Spleen (tissue), 11 donors: ENCODE data around the gene FSTL4. TPM values are rescaled to one million over a fixed set of nuclear protein-coding genes. Genes with fewer than 3 reads are reported as not detected.

Source experiments
- DNase-seq: peaks from one replicate; pipeline ENCODE4 v3.0.0-alpha.2; 2020
- H3K27ac ChIP-seq, 8 donors: fragments of 200-600 bp; sonication (generic) in 7 of 8; 1 replicate in 4 of 8; 2 replicates in 4 of 8; pipeline versions ENCODE4 v1.5.0 to v1.8.0; 2016 to 2021; ENCODE audit warnings: inconsistent platforms in 4 of 8, mild to moderate bottlenecking in 4 of 8, moderate library complexity in 1 of 8
- H3K27me3 ChIP-seq, 7 donors: fragments of 200-600 bp; sonication (generic) in 6 of 7; replicated peaks in 1 of 7; 1 replicate in 4 of 7; 2 replicates in 3 of 7; pipeline versions ENCODE4 v1.5.0 to v1.8.0; 2016 to 2021; ENCODE audit warnings: inconsistent platforms in 3 of 7, mild to moderate bottlenecking in 1 of 7
- H3K36me3 ChIP-seq, 6 donors: fragments of 200-600 bp; sonication (generic) in 5 of 6; 1 replicate in 4 of 6; 2 replicates in 2 of 6; pipeline versions ENCODE4 v1.5.0 to v1.8.0; 2016 to 2021; ENCODE audit warnings: inconsistent platforms in 2 of 6
- H3K4me1 ChIP-seq, 6 donors: fragments of 200-600 bp; sonication (generic) in 5 of 6; 1 replicate in 3 of 6; 2 replicates in 3 of 6; pipeline versions ENCODE4 v1.5.0 to v1.8.0; 2016 to 2021; ENCODE audit warnings: inconsistent platforms in 3 of 6
- H3K4me3 ChIP-seq, 8 donors: fragments of 200-600 bp; sonication (generic) in 7 of 8; 1 replicate in 4 of 8; 2 replicates in 4 of 8; pipeline versions ENCODE4 v1.5.0 to v1.8.0; 2016 to 2021; ENCODE audit warnings: inconsistent platforms in 4 of 8, mild to moderate bottlenecking in 4 of 8, moderate library complexity in 2 of 8
- H3K9me3 ChIP-seq, 8 donors: fragments of 200-600 bp; sonication (generic) in 7 of 8; 1 replicate in 4 of 8; 2 replicates in 4 of 8; pipeline versions ENCODE4 v1.5.0 to v1.8.0; 2016 to 2021; ENCODE audit warnings: inconsistent platforms in 4 of 8
- POLR2A ChIP-seq, 3 donors: fragments of 450-650 bp; IDR thresholded peaks; one replicate each; pipeline ENCODE4 v1.5.1; 2017; ENCODE audit warnings: antibody characterized with exemption in 3 of 3, mild to moderate bottlenecking in 1 of 3
- POLR2AphosphoS5 ChIP-seq, 3 donors: sonication (generic); formaldehyde crosslinking; IDR thresholded peaks; one replicate each; pipeline ENCODE4 v1.5.1; 2017; ENCODE audit warnings: antibody characterized with exemption in 3 of 3
- WGBS, 5 donors: extraction: QIAGEN DNeasy Blood & Tissue Kit in 3 of 5; methylation state at CpG; one replicate each; pipeline versions ENCODE4 v1.1.5 to v1.1.7; 2013 to 2018; 5-methylcytosine and 5-hydroxymethylcytosine counted together
- intact Hi-C: fragments of 100-400 bp; cut with DNase I; formaldehyde crosslinking; loops from one replicate; pipeline ENCODE4 v1.15.0; 2023; ENCODE audit warnings: low total_unique reads
- polyA plus RNA-seq, 3 donors: library from polyadenylated mRNA; stranded (reverse); fragments of 200-250 nt; gene quantifications; one replicate each; pipeline ENCODE4 v1.2.1, GENCODE V29; 2013
- total RNA-seq, 7 donors: library from RNA; depleted of rRNA in 3 of 7; stranded (reverse); fragments of >200 nt in 3 of 7; fragmentation: NEBNext Ultra II Directional in 4 of 7; extraction: Animal tissue kit (Norgen Biotek cat#: 25700) in 4 of 7; gene quantifications; one replicate each; pipeline versions ENCODE4 v1.1.0 to v1.2.1, GENCODE V29; 2016 to 2021
- TF ChIP-seq, protein P1 (sequence below), 11 experiments: fragments of 200-600 bp in 7 of 11; fragments of 450-650 bp in 4 of 11; sonication (generic) in 4 of 11; IDR thresholded peaks in 8 of 11; conservative IDR thresholded peaks in 3 of 11; 1 replicate in 7 of 11; 2 replicates in 4 of 11; pipeline versions ENCODE4 v1.4.0 to v1.8.0; 2016 to 2021; ENCODE audit warnings: antibody characterized with exemption in 11 of 11, inconsistent platforms in 4 of 11, mild to moderate bottlenecking in 1 of 11
- donor health status: healthy with polysubstance abuse.
- donor health status: DM: no; HTN: no; CAD: no; lungs with moderate emphysema.
- donor health status: DM: no; HTN: no; CAD: no.
- donor health status: Bipolar disorder and iron deficiency.
- donor health status: healthy.
- donor health status: DM: no; HTN: no; CAD: no.
- donor health status: DM: yes; HTN: yes; CAD: no.

Gene FSTL4
- total and polyA plus RNA-seq, 10 donors, result under 0.01 to 1.0 (median 0.37) TPM; not detected in 4

GRCh38 chr5:133579766-133580165 lies 32.6 kb downstream of the FSTL4 start:
- H3K4me1 ChIP-seq, result no peaks in the 10 kb centered on the region
- no peak for DNase-seq
- no peaks in the 10 kb centered on the region for H3K36me3 ChIP-seq
- 75 to 82% (median 80%) methylated on average over 4 of the region's 4 CpGs for WGBS, 5 donors
- H3K27ac ChIP-seq, result no peak overlapping the region
- H3K4me3 ChIP-seq, result no peak overlapping the region
- H3K27me3 ChIP-seq, result peaks cover 0 to 48% (median 0%) of the 10 kb centered on the region in 7 donors
- intact Hi-C loops, result no loop called here
- H3K9me3 ChIP-seq, result no peaks in the 10 kb centered on the region
- TF ChIP-seq POLR2A (IDR thresholded peaks at IDR 0.05), result no peak
- TF ChIP-seq, protein P1, sequence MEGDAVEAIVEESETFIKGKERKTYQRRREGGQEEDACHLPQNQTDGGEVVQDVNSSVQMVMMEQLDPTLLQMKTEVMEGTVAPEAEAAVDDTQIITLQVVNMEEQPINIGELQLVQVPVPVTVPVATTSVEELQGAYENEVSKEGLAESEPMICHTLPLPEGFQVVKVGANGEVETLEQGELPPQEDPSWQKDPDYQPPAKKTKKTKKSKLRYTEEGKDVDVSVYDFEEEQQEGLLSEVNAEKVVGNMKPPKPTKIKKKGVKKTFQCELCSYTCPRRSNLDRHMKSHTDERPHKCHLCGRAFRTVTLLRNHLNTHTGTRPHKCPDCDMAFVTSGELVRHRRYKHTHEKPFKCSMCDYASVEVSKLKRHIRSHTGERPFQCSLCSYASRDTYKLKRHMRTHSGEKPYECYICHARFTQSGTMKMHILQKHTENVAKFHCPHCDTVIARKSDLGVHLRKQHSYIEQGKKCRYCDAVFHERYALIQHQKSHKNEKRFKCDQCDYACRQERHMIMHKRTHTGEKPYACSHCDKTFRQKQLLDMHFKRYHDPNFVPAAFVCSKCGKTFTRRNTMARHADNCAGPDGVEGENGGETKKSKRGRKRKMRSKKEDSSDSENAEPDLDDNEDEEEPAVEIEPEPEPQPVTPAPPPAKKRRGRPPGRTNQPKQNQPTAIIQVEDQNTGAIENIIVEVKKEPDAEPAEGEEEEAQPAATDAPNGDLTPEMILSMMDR (IDR thresholded peaks at IDR 0.05 in 8 of 11, conservative IDR thresholded peaks at IDR 0.05 in 3 of 11), result no peak

DNA sequence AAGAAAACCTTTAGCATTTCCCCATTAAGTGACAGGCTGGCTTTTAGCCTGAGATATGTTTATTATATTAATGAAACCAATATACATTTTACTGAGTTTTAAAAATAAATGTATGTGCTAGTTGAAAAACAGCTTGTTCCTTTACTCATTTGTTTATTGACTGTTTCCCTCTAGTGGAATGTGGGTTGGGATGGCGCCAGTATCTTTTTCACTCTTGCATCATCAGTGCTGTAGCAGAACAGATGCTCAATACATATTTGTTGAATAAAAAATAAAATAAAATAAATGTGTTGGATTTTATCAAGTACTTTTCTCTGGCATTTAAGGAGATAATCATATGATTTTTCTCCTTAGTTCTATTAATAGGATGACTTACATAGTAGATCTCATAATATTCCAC lies 43.0 kb downstream of the FSTL4 start:
- H3K9me3 ChIP-seq, result peaks cover 0 to 23% (median 15%) of the 10 kb centered on the region in 8 donors
- no peak overlapping the region for H3K27ac ChIP-seq
- no peaks in the 10 kb centered on the region for H3K36me3 ChIP-seq
- no peaks in the 10 kb centered on the region for H3K4me1 ChIP-seq
- TF ChIP-seq POLR2A (IDR thresholded peaks at IDR 0.05), result no peak
- TF ChIP-seq POLR2AphosphoS5 (IDR thresholded peaks at IDR 0.05), result no peak
- TF ChIP-seq, protein P1 (IDR thresholded peaks at IDR 0.05 in 8 of 11, conservative IDR thresholded peaks at IDR 0.05 in 3 of 11), result no peak
- no peak for DNase-seq
- no peak overlapping the region for H3K4me3 ChIP-seq
- intact Hi-C loops, result no loop called here
- H3K27me3 ChIP-seq, result peaks cover 0 to 63% (median 0%) of the 10 kb centered on the region in 7 donors
- WGBS, 5 donors, result 77 to 85% (median 78%) methylated on average over 1 of the region's 1 CpG

DNA sequence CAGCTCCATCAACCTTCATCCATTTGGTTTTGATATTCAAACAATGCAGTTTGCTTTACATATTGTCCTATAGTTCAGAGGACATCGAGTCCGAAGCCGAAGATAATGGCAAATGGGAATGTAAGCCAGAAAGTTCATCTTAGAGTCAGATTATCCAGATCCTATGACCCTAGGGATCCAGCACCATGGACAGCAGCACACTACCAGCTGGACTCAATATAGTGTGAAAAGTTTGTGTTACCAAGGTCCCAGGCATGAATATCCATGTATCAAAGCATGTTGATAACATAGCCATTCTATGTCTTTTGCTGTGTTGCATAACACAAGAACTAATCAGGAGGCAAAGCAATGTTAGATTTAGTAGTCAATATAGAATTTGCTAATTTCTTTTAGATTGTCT lies 46.3 kb downstream of the FSTL4 start:
- Histone ChIP-seq H3K9me3 (no peaks in the 10 kb centered on the region), H3K27ac (no peak overlapping the region), H3K36me3 (no peaks in the 10 kb centered on the region), H3K27me3 (peaks cover 0 to 44% (median 0%) of the 10 kb centered on the region in 7 donors), H3K4me3 (no peak overlapping the region), H3K4me1 (no peaks in the 10 kb centered on the region)
- intact Hi-C loops, result no loop called here
- TF ChIP-seq, protein P1 (IDR thresholded peaks at IDR 0.05 in 8 of 11, conservative IDR thresholded peaks at IDR 0.05 in 3 of 11), result no peak
- TF ChIP-seq POLR2AphosphoS5 (IDR thresholded peaks at IDR 0.05), result no peak
- TF ChIP-seq POLR2A (IDR thresholded peaks at IDR 0.05), result no peak
- no peak for DNase-seq
- WGBS, 5 donors, result 66 to 80% (median 67%) methylated on average over 3 of the region's 3 CpGs

DNA sequence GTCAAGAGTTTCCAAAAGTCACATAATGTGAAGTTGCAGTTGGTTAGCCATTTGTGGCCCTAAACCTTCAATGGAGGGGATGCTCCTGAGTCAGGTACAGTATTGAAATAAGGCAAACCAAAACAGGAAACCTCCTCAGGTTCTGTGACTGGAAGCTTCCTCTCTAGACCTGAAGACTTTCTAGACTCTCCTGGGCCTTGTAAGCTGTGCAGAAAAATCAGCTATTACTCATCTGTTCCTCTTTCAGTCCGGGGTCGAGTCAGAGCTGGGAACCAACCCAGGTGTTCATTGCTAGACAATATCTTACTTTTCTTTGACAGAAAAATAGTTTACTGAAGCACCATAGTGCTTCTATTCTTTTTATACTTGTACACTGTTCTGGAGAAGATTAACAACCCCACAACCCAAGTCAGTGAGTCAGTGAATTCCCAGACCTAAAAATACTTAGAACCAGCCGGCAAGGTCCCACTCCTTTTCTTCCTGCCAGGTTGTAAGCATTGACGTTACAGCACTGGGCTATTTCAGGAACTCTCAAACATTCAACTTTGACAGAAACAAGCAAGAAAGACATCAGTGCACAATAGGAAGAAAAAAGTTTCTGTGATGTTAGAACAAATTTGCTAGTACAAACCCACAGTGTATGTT lies 47.3 kb downstream of the FSTL4 start:
- 60 to 79% (median 66%) methylated on average over 4 of the region's 4 CpGs for WGBS, 5 donors
- no peak overlapping the region for H3K27ac ChIP-seq
- intact Hi-C loops, result no loop called here

More for the DNA sequence above, 47.3 kb downstream of the FSTL4 start:
- TF ChIP-seq POLR2AphosphoS5 (IDR thresholded peaks at IDR 0.05) (no peak), POLR2A (IDR thresholded peaks at IDR 0.05) (no peak)
- TF ChIP-seq, protein P1 (IDR thresholded peaks at IDR 0.05 in 8 of 11, conservative IDR thresholded peaks at IDR 0.05 in 3 of 11), result no peak
- no peaks in the 10 kb centered on the region for H3K36me3 ChIP-seq
- H3K4me3 ChIP-seq, result no peak overlapping the region
- H3K4me1 ChIP-seq, result no peaks in the 10 kb centered on the region
- H3K27me3 ChIP-seq, result peaks cover 0 to 35% (median 0%) of the 10 kb centered on the region in 7 donors
- no peaks in the 10 kb centered on the region for H3K9me3 ChIP-seq
- no peak for DNase-seq
